HG02884 (cell line): ENCODE data around the gene ELMOD2.
"Not testable (repeated sequence)": the region's sequence is repeated elsewhere in the genome, so short reads cannot be mapped to it uniquely, and the experiment has no call there.

Experiments
- ATAC-seq: cut with Tn5 transposase; IDR thresholded peaks from one replicate; pipeline ENCODE4 v1.9.1; 2021; ENCODE audit warnings: mild to moderate bottlenecking, moderate library complexity; ENCODE audit not compliant: unreplicated experiment

Gene ELMOD2

GRCh38 chr4:140523857-140524742, at the start of gene ELMOD2:
Gene ELMOD2 (plus strand): TSS chr4:140524168. CDS start chr4:140525429, 1,261 bp downstream.
- peak; percentile 100 for ATAC-seq

DNA sequence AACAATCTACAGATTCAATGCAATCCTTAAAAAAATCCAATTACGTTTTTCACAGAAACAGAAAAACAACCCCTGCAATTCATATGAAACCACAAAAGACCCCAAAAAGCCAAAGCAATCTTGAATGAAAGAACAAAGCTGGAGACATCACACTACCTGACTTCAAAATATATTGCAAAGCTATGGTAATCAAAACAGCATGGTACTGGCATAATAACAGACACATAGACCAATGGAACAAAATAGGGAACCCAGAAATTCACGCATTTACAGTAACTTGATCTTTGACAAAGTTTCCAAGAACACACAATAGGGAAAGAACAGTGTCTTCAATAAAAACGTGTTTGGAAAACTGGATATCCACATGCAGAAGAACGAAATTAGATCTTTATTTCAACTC, 40.5 kb upstream of the ELMOD2 start:
- no peak for ATAC-seq

DNA sequence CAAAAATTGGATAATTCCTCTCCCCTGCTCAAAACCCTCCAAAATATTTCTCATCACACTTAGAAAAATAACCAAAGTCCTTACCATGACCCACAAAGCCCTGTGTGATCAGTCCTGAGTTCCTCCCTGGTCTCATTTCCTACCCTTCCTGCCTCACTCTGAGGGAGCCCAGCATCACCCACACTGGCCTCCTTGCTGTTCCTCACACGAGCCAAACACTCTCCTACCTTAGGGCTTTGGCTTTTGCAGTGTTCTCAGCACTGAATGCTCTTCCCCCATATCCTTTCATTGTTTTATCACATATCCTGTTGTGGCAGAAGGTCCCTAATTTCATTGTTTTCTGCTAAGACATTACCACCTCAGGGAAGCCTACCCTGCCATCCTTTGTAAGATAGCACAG, 38.0 kb upstream of the ELMOD2 start:
- no peak for ATAC-seq

DNA sequence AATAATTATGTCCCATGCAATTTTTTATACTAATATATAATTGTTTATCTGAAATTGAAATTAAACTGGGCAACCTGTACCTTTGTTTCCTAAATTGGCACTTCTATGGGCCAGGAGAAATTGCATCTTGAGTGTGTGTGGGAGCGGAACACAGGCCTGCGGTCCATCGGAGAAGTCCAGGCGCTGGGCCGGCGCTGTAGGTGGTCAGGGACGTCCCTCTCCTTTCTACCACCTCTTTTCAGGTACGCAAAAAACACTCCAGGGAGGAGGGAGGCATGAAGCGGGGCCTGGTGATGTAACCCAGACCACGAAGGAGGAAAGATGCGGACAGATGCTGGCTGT, 26.6 kb upstream of the ELMOD2 start:
- no peak for ATAC-seq

- ATAC-seq, result no peak
Observed at GRCh38 chr4:140497747-140498636, 26.0 kb upstream of the ELMOD2 start, which contains the start of gene MGAT4D. Gene MGAT4D (minus strand): TSS chr4:140498293. CDS start chr4:140498222, 71 bp downstream.

DNA sequence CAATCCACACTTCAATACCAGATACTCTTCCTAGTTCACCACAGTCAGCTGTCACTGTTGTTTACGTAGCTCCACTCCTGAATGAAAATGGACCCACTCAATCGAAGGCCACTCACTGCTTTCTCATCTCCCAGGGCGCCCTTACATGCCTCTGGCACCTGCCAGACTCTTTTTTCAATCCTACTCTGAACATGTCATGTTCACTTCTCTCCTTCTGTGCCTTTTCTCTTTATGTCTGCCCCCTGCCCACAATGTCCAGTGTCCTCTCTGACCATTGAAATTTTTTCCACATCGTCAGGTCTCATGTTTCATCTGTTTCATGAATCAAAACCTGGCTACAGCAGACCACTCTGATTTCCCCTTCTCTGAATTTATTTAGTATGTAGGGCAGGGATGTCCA, 24.6 kb upstream of the ELMOD2 start:
- ATAC-seq, result no peak

DNA sequence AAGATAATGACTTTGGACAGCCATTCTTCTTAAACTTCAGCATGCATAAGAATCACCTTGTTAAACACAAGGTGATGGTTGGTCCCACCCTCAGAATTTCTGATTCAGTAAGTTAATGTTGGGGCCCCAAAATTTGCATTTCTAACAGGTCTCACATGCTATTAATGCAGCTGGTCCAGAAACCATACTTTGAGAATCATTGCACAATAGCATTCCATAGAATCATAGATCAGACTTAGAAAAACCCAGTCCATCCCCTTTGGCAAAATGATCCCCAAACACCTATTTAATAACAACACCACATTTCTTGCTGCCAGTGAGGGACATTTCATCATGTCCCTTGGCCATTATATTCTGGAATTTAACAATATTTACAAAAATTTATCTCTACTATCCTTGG, 19.7 kb upstream of the ELMOD2 start:
- ATAC-seq, result no peak

DNA sequence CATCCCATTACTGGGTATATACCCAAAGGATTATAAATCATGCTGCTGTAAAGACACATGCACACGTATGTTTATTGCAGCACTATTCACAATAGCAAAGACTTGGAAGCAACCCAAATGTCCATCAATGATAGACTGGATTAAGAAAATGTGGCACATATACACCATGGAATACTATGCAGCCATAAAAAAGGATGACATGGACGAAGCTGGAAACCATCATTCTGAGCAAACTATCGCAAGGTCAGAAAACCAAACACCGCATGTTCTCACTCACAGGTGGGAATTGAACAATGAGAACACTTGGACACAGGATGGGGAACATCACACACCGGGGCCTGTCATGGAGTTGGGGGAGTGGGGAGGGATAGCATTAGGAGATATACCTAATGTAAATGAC, 10.2 kb upstream of the ELMOD2 start:
- ATAC-seq, result not testable (repeated sequence)

- ATAC-seq, result no peak
Observed at GRCh38 chr4:140515423-140515822, 8.5 kb upstream of the ELMOD2 start.

DNA sequence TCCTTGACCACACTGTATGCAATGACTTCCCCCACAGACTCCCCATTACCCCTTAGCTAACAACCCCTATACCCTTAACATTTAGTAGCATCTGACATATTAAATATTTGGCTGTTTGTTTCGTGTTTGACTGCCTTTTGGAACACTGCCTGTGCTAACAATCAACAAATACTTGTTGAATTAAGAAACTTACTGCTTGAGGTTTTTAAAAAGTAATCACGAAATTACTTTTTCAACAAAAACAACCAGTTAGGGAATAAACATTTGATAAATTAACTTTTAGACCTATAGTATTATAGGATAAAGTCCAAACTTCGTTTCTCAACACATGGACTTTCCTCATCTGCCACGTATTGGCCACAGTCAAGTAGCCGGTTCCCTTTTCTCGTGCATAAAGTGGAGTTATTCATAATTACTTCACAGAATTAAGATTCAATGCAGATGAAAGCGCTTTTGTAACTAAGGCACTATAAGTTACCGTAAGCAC, 555 bp upstream of the ELMOD2 start:
- ATAC-seq, result peak; percentile 11

DNA sequence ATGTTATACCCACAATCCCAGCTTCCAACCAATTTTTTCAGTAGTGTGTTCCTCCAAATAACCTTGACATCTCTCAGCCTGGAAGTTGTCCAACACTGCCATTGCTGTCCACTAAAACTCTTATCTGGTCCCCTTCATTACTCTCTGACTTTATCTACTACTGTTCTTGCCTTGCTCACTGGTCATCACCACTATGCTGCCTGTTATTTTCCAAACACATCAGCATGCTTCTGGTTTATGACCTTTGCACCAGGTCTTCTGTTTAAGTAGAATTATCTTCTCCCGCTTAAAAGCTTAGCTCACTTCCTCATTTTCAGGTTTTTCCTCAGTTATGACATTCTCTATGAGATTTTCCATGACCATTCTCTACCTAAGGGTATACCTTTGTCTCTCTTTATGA, 5.5 kb downstream of the ELMOD2 start:
- no peak for ATAC-seq

GRCh38 chr4:140533951-140534480, 10.0 kb downstream of the ELMOD2 start:
- no peak for ATAC-seq

GRCh38 chr4:140556372-140557085, 32.6 kb downstream of the ELMOD2 start:
- ATAC-seq, result peak; percentile 99

DNA sequence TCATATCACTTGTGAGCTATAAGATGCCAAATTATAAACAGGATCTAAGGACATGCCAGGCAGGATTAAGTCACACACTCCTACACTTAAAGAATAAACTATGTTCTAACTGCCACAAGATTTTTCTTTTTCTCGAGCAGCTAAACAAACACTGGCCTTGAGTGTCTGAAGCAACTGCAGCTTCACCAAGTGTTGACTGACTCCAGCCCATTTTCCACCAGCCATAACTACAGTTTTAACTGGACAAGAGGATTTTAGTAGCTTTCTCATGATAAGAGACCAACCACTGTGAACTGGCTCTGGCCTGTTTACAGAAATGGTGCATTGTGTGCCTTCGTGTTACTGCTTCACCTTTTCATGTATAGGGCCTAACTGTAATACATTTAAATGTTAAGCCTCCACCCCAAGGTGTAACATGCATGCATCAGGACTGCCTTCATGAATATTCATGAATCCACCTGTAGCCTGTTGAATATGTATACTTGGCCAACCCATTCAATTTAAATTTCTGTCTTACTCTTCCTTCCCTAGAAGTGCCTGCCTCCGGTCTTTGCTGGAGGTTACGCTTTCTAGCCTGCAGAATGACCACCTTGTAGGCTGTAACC, 34.0 kb downstream of the ELMOD2 start:
- ATAC-seq, result no peak

GRCh38 chr4:140559696-140560095, 35.7 kb downstream of the ELMOD2 start:
- no peak for ATAC-seq

DNA sequence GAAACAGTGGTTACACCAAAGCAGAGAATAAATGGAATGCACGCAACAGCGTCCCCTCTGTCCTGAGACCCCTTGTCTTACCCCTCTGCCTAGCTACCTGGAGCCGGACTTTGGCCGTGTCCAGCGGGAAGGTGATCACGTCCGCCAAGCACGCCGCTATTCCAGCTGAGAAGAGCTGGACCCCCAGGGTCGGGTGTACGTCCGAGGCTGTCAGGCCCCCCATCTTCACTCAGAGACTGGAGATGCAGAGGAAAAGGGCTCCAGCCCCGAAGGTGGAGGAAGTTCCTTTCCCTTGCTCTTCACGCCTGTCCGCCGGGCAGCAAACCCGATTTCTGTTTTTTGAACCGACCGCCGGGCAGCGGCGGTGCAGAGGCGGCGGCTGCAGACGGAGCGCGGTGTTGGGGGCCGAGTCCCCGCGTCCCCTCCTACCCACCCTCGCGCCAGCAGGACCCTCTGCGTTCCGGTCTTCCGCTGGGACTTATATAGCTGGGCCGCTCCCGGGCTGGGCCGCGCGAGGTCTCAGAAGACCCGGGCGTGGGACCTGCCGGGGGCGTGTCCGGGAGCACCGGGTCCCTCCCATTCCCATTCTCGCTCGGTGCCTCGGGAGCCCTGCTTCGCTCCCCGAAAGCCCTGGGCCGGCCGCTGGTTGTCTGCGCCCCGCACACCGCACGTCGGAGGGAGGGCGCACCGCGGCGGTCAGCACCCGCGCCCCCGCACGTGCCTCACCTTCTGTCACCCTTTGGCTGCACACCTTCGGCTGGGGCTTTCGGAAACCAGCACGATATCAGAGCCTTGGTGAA, 44.7 kb downstream of the ELMOD2 start, which contains the start of gene UCP1:
Gene UCP1 (minus strand): TSS at position 455 of the 800 bp plus-strand sequence. CDS start 232 bp downstream, at position 223.
- ATAC-seq, result no peak

- ATAC-seq, result no peak
Observed at GRCh38 chr4:140569307-140569638, 45.3 kb downstream of the ELMOD2 start.

- no peak for ATAC-seq
Observed at GRCh38 chr4:140571620-140572019, 47.7 kb downstream of the ELMOD2 start.

DNA sequence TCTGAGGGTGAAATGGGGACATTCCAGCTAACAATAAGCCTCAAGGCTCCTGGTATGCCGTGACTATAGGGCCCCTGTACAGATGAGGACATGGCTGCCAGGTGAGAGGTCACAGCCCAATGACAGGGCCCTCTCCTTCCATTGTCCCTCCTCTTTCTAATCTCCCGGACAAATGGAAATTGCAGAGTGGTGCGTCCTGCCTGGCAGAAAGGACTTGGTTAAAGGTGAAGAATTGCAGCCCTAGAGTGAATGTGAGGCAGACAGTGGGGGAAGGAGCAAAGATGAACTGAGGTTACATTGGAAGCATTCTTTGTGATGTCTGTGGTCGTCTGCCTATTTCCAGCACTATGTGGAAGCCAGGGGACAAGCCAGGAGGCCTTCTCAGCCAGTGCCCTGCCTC, 51.5 kb downstream of the ELMOD2 start:
- ATAC-seq, result no peak
